ENCODE data around the gene COIL. TPM values are rescaled to one million over a fixed set of nuclear protein-coding genes. Genes with fewer than 3 reads are reported as not detected.

The COIL gene
- total RNA-seq, 1 experiment from 2014 or later, result 31.2 TPM

GRCh38 chr17:56918916-56919315, 41.9 kb downstream of the COIL start:
- DNase-seq (ENCODE audit: low read depth, low spot score), result no peak
- no peak overlapping the region for H3K4me2 ChIP-seq (ENCODE audit: low read length)
- no peaks in the 10 kb centered on the region for H4K20me1 ChIP-seq (ENCODE audit: insufficient read depth)
- H3K9me3 ChIP-seq (ENCODE audit: control insufficient read depth in 1 of 2, insufficient read depth in 1 of 2, low read depth in 1 of 2, low read length in 2 of 2), result peaks cover 0 to 10% of the 10 kb centered on the region in 2 experiments; a peak in 1 of 4 replicates
- ChIA-PET POLR2A (no interaction called here), CTCF (no interaction called here), RAD21 (ENCODE audit: low non-redundant PET in 1 of 2, low total read pairs in 2 of 2, uncharacterized antibody in 2 of 2, unreplicated experiment in 2 of 2) (no interaction called here)
- TF ChIP-seq REST (IDR thresholded peaks at IDR 0.05; ENCODE audit: low read depth) (no peak), TCF7L2 (IDR thresholded peaks at IDR 0.05; ENCODE audit: borderline replicate concordance, extremely low read depth, insufficient read depth, insufficient read length) (no peak), POLR2A (IDR thresholded peaks at IDR 0.05; ENCODE audit: borderline replicate concordance, extremely low read depth, insufficient read depth, insufficient read length) (no peak), CEBPB (IDR thresholded peaks at IDR 0.05; ENCODE audit: low read depth) (0 out of 2 replicates have a peak, but pooled peaks have one; percentile 36), EGR1 (IDR thresholded peaks at IDR 0.05; ENCODE audit: low read depth) (no peak), SP1 (IDR thresholded peaks at IDR 0.05; ENCODE audit: low read depth) (no peak), SIN3A (IDR thresholded peaks at IDR 0.05; ENCODE audit: low read depth) (no peak)
- no TSS peak for BruUV-seq (replicated peaks)
- no peak overlapping the region for H3K4me3 ChIP-seq (replicated peaks in 1 of 2; ENCODE audit: low read depth in 1 of 2, low read length in 2 of 2)
- no peaks in the 10 kb centered on the region for H3K9me2 ChIP-seq (ENCODE audit: insufficient read depth)
- ATAC-seq, result no peak
- peaks cover 11% of the 10 kb centered on the region for H3K79me2 ChIP-seq (ENCODE audit: insufficient read depth, low read length)
- H3K27me3 ChIP-seq (ENCODE audit: insufficient read depth, low read length), result no peaks in the 10 kb centered on the region
- H3K9ac ChIP-seq (ENCODE audit: low read length), result no peak overlapping the region
- H2AFZ ChIP-seq (ENCODE audit: low read depth, low read length, poor library complexity, severe bottlenecking), result peak overlapping the region; percentile 19
- peaks cover 18 to 28% of the 10 kb centered on the region in 2 experiments for H3K4me1 ChIP-seq (ENCODE audit: control insufficient read depth in 1 of 2, insufficient read depth in 2 of 2, low read length in 2 of 2)
- no peaks in the 10 kb centered on the region for H3K36me3 ChIP-seq (ENCODE audit: control insufficient read depth in 1 of 2, insufficient read depth in 2 of 2, low read length in 2 of 2)
- H3K27ac ChIP-seq (ENCODE audit: low read depth, low read length), result no peak overlapping the region
- intact Hi-C loops (cut with micrococcal nuclease), result no loop called here
